ENCODE data around the gene DLG3.
"Not testable (repeated sequence)": the region's sequence is repeated elsewhere in the genome, so short reads cannot be mapped to it uniquely, and the experiment has no call there.

DLG3 gene

GRCh38 chrX:70477734-70478075 lies 33.1 kb downstream of the DLG3 start:
- DNase-seq, result peak; percentile 57

DNA sequence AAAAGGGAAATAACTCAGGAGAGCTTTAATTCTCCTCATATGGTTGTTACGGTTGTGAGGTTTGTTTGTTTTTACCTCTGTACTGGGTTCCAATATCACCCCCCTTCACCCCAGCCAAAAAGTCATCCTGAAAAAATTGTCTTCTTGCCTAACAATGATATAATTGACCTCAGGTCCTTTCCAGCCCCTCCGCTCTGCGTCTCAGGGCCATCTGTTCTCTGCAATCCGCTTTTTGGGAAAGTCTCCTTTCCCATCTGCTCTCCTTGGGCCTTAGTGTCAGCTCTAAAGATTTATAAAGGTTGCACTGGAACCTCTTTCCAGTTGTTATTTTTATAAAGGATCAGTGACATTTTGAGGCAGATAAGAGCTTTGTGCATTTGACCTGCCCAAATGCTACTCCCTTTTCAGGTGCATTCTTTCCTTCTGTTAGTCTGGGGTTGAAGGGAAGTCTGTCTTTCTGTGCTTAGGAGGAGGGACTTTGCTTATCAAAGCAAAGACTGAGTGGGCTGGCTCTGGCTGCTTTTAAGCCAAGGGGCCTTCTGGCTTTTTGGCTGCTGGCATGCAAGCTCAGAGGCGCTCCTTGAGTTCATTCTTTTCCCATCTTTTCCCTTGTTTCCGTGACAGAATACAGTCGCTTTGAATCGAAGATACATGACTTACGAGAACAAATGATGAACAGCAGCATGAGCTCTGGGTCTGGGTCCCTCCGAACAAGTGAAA lies 34.1 kb downstream of the DLG3 start:
- DNase-seq, result no peak

- no peak for DNase-seq
Measured at GRCh38 chrX:70479247-70479921, 34.7 kb downstream of the DLG3 start.

DNA sequence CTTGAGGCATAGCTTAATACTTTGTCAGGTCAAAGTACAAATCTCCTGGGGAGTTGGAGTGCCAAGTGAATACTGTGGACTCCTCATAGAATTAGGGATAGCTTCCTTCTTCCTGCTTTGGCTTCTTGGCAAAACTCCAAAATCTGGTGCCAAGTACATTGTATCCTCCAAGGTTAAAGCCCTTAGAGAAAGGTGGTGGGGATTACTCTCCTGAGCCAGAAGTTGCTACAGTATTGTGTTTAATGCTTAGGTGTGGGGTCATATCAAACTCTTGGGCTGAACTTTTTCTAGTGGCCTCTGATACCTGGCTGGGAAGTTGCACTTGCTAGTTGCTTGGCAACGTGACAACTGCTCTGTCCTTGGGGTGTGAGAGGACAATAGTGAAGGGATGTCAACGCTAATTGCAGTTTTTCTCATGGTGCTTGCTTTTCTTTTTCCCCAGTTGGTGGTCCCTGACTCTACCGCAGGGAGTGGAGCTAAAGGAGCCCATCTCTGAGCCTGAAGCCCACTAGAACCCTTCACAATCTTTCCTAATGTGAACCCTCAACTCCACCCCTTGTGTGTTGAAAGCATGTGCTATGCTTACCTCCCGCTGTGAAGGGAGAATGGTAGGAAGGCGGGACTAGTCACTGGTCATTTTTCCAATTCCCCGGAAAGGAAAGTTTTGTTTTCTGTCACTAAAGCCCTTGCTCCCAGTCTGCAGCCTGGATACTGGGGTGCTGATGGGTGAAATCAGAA lies 35.5 kb downstream of the DLG3 start:
- no peak for DNase-seq

- DNase-seq, result no peak
Measured at GRCh38 chrX:70480660-70481018, 36.0 kb downstream of the DLG3 start.

DNA sequence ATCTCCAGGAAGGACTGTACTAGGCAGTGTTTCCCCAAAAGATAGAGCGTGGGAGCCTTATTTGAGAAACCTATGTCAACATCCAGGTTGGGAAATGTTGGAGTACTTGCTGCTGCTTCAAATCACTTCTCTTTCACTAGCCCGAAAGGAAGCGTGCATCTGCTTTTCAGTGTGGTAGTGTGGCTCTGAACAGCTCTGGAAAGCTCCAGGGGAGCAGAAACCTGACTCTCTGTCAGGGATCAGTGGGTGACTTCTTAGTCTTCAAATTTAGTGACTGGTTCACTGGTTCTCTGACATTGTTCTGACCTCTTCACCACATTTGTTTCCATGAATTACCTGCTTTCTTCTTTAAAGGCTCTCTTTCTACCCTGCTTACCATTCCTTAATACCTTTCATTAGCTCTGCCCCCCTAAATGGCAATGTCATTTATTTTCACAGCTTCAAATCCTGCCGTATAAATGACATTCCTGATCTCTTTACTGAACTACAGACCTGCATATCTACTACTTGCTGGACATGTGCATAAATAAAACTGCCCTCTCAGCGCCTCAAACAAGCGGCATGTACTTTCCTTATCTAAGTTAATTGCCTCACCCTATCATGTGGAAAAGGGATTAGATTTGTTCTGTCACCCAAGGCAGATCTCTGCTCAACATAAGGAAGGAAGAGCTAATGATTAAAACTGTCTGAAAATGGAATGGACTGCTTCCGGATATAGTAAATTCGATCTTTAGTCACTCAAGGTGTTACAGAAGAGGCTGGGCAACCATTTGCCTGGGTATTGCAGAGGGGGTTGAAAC lies 37.0 kb downstream of the DLG3 start:
- no peak for DNase-seq

- no peak for DNase-seq
Measured at GRCh38 chrX:70482300-70482699, 37.7 kb downstream of the DLG3 start.

DNA sequence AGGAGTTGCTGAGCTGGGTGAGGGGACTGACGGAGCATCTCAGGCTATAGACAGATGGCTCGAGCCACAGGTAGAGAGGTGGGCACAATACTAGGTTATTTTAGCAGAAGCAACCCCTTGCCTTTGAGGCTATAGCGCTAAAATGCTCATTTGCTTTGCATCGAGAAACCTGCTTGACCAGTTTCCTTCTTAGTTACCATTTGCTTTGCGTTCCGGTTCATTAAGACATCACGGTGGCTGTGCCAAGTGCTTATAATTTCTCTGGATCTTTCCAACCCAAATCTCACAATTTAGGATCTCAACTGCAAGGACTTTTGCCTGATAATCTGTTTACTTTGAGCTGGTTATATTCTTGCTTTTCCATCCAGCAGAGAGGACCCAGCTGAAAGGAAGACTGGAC lies 40.8 kb downstream of the DLG3 start:
- DNase-seq, result peak; percentile 81

GRCh38 chrX:70488856-70489255 lies 44.2 kb downstream of the DLG3 start:
- no peak for DNase-seq

GRCh38 chrX:70494441-70494840 lies 49.8 kb downstream of the DLG3 start:
- DNase-seq, result no peak

DNA sequence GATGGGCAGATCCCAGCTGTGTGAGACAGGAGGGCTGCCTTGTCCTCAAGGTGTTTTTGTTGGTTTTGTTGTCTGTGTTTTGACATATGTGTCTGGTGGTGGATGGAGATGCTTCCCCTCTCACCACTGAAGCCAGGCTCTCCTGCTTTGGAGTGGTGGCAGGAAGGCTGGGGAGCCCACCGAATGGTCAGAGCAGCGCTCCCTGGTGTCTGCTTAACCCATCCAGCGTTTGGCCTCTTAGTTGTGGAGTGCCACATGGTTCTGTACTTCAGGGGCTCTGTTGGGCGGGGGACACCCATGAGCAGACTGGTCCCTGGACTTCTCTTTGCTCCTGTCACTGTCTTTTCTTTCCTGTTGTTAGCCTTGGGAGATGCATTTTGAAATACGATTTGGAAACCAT lies 51.9 kb downstream of the DLG3 start:
- DNase-seq, result no peak

DNA sequence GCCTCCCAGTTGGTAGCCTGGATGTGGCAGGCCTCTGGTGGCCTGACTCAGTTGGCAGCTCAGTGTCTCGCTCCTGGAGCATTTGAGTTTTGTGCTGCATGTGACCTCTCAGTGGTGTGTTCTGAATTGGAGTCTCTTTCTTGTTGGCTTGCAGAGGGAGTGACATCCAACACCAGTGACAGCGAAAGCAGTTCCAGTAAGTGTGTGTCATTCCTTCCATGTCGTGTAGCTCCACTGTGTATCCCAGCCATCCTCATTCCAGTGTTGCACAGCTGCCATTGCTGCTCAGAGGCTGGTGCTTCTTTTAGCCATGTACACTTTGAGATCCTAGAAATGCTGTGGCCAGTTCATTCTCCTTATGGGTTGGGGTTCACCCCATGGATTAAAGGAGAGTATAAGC lies 52.4 kb downstream of the DLG3 start:
- no peak for DNase-seq

- no peak for DNase-seq
Measured at GRCh38 chrX:70498129-70498528, 53.5 kb downstream of the DLG3 start.

- DNase-seq, result no peak
Measured at GRCh38 chrX:70500826-70501225, 56.2 kb downstream of the DLG3 start.

DNA sequence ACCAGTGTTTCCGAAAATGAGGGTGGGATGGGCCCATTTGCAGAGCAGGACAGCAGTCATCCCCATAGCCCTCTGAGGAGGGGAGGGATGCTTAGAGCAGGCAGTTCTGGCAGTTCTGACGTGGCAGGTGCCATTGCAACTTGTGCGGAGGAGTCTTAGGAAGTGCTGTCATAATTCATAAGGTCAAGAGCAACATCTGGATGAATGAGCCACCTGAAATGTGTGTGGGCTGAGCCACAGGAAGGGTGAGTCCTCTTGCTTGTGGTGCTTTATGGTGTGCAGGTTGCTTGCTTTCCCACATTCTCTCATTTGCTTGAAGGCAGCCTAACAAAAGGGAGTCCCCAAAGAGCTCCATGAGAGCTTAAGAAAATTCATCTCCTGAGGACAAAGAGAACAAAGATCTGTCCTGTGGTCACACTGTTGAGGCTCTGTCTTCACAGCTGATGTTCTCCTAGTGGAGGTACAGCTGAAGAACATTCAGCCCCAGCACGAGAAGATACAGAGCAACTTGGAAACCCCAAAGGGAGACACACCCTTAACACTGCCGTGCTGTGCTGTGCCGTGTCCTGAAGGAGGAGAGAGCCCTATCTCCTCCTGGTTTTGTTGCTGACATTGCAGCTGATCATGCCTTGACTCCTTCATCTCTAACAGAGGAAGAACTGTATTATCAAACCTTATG lies 60.3 kb downstream of the DLG3 start:
- DNase-seq, result no peak

DNA sequence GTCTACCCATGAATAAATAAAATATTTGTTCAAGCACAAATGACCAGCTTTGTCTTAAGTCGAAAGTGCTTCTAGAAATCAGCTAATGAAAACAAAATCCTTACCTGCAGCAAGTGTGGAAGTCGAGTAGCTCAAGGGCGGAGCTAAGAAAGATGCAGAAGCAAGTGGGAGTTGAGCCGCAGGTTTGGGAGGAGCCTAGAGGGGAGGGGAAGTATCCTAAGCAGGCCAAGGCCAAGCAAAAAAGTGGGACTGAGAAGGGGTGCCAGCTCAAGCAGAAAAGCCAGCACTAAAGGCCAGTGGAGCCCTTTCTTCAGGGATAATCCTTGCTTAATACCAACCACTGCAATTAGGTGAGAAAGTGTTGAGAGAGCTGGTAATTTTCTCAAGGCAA lies 60.8 kb downstream of the DLG3 start:
- DNase-seq, result no peak

- DNase-seq, result no peak
Measured at GRCh38 chrX:70508296-70508911, 63.8 kb downstream of the DLG3 start.

DNA sequence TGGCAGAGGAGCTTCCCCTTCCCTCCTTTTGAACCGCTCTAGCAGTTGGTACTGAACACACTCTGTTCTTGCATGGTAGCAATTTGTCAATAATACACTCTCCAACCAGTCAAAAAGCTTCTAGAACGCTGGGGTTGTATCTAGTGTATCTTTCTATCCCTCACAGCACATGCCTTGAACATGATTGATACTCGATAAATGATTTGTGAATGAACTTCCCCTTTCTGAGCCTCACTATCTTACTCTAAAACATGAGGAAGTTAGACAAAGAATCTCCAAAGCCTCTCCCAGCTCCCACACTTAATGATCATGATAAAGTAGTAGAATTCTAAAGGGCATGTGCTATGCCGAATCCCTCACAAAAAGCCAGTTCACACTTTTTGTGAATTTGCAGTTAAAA lies 64.4 kb downstream of the DLG3 start:
- DNase-seq, result no peak

DNA sequence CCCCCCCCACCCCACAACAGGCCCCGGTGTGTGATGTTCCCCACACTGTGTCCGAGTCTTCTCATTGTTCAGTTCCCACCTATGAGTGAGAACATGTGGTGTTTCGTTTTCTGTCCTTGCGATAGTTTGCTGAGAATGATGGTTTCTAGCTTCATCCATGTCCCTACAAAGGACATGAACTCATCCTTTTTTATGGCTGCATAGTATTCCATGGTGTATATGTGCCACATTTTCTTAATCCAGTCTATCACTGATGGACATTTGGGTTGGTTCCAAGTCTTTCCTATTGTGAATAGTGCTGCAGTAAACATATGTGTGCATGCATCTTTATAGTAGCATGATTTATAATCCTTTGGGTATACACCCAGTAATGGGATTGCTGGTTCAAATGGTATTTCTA lies 70.6 kb downstream of the DLG3 start:
- DNase-seq, result not testable (repeated sequence)

GRCh38 chrX:70515692-70516091 lies 71.1 kb downstream of the DLG3 start:
- not testable (repeated sequence) for DNase-seq

- no peak for DNase-seq
Measured at GRCh38 chrX:70525733-70526132, 81.1 kb downstream of the DLG3 start.

DNA sequence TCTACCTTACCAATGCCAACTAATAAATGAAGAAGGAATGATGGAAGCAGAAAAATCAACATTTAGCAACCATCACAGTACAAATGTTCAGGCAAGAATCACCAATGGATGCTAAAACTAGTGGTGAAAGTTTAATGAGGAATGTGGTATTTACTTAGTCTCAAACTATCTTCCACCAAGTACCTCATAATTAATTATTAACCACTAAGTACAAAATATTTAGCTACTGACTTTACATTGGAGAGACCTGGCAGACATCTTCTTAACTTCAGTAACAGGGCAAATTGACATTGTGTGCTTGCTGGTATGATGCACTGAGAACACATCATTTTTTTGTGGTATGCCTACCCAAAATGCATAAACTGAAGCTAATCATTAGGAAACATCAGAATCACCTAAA lies 82.4 kb downstream of the DLG3 start:
- DNase-seq, result no peak

Measured in NCI-H526 treated with DMSO at 0.1 percent for 48 hours (cell line).